Fibroblast of mammary gland (primary cell): ENCODE measurements around the gene SCARB2.

ENCODE experiments used
- DNase-seq: peaks from one replicate; pipeline ENCODE4 v3.0.0-alpha.2; 2010; ENCODE audit warnings: low read depth
- H3K4me3 ChIP-seq: 2 replicates; pipeline ENCODE4 v1.5.1; 2011; ENCODE audit warnings: low read depth, mild to moderate bottlenecking, low read length, moderate library complexity; ENCODE audit not compliant: control insufficient read depth
- TF ChIP-seq, protein P1 (sequence below): conservative IDR thresholded peaks from 2 replicates; pipeline ENCODE4 v1.5.1; 2011; ENCODE audit warnings: low read depth, low read length, inconsistent platforms; ENCODE audit not compliant: control insufficient read depth, insufficient read depth

SCARB2 gene

DNA sequence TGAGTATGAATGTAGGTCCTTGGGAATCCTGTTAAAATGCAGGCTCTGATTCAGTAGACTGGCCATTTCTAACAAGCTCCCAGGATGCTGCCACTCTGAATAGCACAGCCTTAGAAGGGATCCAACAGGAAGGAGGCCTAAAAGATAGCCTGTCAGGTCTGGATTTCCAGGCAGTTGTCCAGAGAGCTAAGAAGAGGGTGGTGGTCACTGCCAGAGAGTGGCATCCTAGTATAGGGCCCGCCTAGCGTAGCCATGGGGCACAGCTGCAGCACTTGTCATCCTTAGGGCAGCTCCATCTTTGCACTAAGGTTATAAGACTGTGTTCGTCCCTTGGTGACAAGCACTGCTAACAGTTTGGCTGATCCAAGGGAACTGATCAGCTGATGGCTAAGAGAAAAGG, 44.9 kb downstream of the SCARB2 start:
- TF ChIP-seq, protein P1, sequence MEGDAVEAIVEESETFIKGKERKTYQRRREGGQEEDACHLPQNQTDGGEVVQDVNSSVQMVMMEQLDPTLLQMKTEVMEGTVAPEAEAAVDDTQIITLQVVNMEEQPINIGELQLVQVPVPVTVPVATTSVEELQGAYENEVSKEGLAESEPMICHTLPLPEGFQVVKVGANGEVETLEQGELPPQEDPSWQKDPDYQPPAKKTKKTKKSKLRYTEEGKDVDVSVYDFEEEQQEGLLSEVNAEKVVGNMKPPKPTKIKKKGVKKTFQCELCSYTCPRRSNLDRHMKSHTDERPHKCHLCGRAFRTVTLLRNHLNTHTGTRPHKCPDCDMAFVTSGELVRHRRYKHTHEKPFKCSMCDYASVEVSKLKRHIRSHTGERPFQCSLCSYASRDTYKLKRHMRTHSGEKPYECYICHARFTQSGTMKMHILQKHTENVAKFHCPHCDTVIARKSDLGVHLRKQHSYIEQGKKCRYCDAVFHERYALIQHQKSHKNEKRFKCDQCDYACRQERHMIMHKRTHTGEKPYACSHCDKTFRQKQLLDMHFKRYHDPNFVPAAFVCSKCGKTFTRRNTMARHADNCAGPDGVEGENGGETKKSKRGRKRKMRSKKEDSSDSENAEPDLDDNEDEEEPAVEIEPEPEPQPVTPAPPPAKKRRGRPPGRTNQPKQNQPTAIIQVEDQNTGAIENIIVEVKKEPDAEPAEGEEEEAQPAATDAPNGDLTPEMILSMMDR, result no peak

DNA sequence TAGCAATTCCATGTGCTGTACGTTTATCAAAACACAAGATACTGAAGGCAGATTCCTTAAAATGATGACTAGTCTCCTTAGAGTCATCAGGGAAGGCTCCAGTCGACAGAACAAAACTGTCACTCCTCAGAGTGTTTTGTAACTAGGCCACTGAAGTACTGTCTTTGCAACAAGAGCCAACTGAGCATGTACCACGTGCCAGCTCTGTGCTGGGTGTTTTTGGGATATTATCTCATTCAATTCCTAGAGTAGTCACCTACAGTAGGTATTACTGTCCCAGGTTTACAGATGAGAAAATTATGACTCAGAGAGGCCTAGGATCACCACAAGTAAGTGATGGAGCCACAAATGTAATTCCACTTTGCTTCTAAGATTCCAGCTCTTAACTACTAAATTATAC, 47.1 kb downstream of the SCARB2 start:
- no peak overlapping the region for H3K4me3 ChIP-seq
- no peak for DNase-seq
- TF ChIP-seq, protein P1, result no peak

More for the DNA sequence above, 44.9 kb downstream of the SCARB2 start:
- no peak for DNase-seq
- no peak overlapping the region for H3K4me3 ChIP-seq

DNA sequence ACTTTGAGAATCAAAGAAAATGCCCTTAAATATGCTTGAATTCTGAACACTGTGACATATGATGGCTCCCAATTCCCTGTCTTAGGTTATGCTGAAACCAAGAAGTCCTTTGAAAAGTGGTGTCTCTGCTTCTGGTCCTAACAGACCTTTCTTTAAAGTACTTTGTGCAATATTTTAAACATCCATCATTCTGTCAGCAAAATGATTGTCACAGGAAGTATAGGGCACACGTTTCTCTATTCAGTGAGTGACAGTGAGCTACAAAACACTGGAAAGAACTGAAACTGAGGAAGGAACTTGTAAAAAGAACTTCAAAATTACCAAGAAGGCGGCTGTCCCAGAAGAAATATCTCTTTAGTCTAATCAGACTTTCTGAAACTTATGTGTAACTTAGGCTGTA, 53.3 kb downstream of the SCARB2 start:
- DNase-seq, result no peak
- TF ChIP-seq, protein P1, result no peak
- H3K4me3 ChIP-seq, result no peak overlapping the region

DNA sequence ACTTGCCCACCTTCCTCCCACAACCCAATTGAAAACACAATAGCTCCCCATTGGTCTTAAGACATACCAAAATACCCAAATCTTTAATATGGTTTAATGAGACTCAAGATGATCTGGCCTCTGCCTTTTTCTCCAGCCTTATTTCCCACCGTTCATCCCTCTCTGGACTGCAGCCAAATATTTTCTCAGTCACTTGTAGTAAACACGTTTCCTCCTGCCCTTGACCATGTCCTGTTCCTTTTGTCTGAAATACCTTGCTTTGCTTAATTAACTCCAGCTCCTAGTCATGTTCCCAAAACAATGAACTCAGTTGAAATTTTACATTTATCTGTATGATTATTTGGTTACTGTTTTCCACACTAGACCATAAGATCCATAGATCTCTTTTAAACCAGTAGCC, 57.0 kb downstream of the SCARB2 start:
- H3K4me3 ChIP-seq, result no peak overlapping the region
- DNase-seq, result no peak
- TF ChIP-seq, protein P1, result no peak

DNA sequence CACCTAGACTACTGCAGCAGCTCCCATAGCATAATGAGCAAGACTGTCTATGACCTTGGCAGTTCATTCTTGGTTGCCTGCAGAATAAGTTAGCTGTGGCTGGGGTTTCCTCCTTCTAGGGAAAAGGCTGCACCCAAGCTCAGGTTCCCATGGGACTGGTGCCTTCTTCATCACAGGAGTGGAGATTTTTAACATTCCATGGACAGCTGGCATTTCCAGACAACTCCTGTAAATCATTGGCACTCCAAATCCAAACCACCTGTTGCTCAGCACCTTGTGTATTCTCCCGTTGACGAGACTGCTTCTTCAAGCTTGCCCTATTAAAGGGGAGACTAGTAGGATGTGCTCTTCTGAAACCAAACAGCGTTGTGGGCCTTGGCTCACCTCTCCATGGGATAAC, 57.6 kb downstream of the SCARB2 start:
- TF ChIP-seq, protein P1, result no peak
- H3K4me3 ChIP-seq, result no peak overlapping the region
- no peak for DNase-seq

DNA sequence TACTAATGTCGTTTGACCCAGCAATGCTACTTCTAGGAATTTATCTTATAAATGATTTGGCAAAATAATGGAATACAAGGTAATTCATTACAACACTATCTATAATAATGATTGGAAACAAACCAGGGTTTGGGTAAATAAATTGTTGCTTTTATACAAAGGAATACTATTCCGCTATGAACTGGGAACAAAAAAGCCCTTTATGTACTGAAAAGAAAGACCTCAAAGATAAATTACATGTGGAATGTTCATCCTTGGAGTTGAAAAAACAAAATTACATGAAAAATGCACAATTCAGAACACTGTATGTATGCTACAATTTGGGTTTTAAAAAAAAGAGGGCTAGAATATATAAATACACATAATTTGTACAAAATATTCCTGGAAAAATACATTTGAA, 60.3 kb downstream of the SCARB2 start:
- no peak for DNase-seq
- TF ChIP-seq, protein P1, result no peak
- H3K4me3 ChIP-seq, result no peak overlapping the region

DNA sequence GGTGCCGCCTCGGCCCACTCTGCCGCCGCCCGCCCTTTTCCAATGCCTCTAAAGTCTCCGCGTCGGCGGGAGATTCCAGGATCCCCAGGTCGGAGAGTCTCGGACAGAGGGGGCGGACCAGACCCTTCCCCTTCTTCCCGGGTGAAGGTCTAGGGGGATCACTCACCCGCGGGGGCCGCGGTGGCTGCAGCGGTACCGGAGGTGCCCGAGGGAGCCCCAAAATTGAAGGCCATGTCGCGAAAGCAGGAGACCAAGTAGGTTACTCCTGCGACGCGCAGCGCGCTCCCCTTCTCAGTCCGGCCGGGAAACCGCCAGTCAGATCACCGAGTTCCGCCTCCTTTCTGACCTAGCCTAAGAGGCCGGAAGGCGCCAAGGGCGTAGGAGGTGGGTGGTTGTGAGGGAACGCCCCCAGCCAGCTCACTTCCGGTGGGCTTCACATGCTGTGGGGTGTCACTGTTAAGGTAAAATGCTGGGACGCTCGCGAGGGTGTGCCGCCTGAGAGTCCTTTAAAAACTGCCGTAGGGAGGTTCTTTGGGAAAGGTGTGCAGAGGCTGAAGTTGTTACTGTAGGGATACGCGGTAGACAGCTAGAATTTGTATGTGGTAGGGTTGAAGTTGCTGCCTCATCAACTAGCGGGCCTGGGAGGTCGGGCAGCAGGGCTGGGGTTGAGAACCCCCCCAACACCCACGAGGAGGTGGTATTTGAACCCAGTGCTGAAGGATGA, 65.3 kb downstream of the SCARB2 start, which contains the start of gene NUP54:
Gene NUP54, minus strand, starts transcription at position 256 of the 724 bp plus-strand sequence. Its CDS starts 23 bp downstream, at position 233.
- peak within 1 kb of the TSS; percentile 81 for H3K4me3 ChIP-seq
- peak; percentile 95 for DNase-seq
- TF ChIP-seq, protein P1, result no peak
